Natural killer cell (primary cell): ENCODE data around the gene FNDC3B. TPM values are rescaled to one million over a fixed set of nuclear protein-coding genes. Genes with fewer than 3 reads are reported as not detected.

Experiments
- ATAC-seq, 3 donors: fragments of 150-1000 bp in 2 of 3; fragments of 200-7000 bp in 1 of 3; cut with Tn5 transposase; 1 replicate in 1 of 3; 2 replicates in 2 of 3; pipeline ENCODE4 v1.10.0; 2021; ENCODE audit warnings: mild to moderate bottlenecking in 2 of 3, moderate library complexity in 2 of 3
- DNase-seq, 2 donors: peaks; one replicate each; pipeline versions ENCODE4 v3.0.0 to v3.0.0-alpha.2; 2013 to 2021; ENCODE audit warnings: mixed read lengths in 1 of 2
- H3K27ac ChIP-seq: one replicate; pipeline ENCODE4 v1.5.1; 2013; ENCODE audit warnings: mild to moderate bottlenecking, low read length
- H3K27me3 ChIP-seq: one replicate; pipeline ENCODE4 v1.6.1; 2013; ENCODE audit warnings: low read length; ENCODE audit not compliant: control insufficient read depth, insufficient read depth
- H3K36me3 ChIP-seq: one replicate; pipeline ENCODE4 v1.6.1; 2013; ENCODE audit warnings: low read length; ENCODE audit not compliant: control insufficient read depth, insufficient read depth
- H3K4me1 ChIP-seq: one replicate; pipeline ENCODE4 v1.6.1; 2013; ENCODE audit warnings: low read length; ENCODE audit not compliant: control insufficient read depth, insufficient read depth
- H3K4me3 ChIP-seq: one replicate; pipeline ENCODE4 v1.5.1; 2013; ENCODE audit warnings: low read length
- H3K9me3 ChIP-seq: one replicate; pipeline ENCODE4 v1.6.1; 2013; ENCODE audit warnings: low read length; ENCODE audit not compliant: control insufficient read depth, insufficient read depth
- H3K27ac Mint-ChIP-seq, 2 donors: one replicate each; pipeline ENCODE4 v1.8.0; 2022; ENCODE audit warnings: mild to moderate bottlenecking in 2 of 2, mixed read lengths in 2 of 2, moderate library complexity in 1 of 2
- H3K27me3 Mint-ChIP-seq, 2 donors: one replicate each; pipeline ENCODE4 v1.8.0; 2022; ENCODE audit warnings: low read depth in 2 of 2, mixed read lengths in 2 of 2
- H3K36me3 Mint-ChIP-seq: one replicate; pipeline ENCODE4 v1.8.0; 2022; ENCODE audit warnings: mixed read lengths
- H3K4me1 Mint-ChIP-seq, 2 donors: one replicate each; pipeline ENCODE4 v1.8.0; 2022; ENCODE audit warnings: mixed read lengths in 2 of 2
- H3K4me3 Mint-ChIP-seq: one replicate; pipeline ENCODE4 v1.8.0; 2022; ENCODE audit warnings: mild to moderate bottlenecking, moderate library complexity, mixed read lengths
- H3K9me3 Mint-ChIP-seq, 2 donors: one replicate each; pipeline ENCODE4 v1.8.0; 2022; ENCODE audit warnings: mixed read lengths in 2 of 2
- WGBS: methylation state at CpG from one replicate; pipeline ENCODE4 v1.1.7; 2013; ENCODE audit warnings: missing lambda C conversion rate; ENCODE audit not compliant: insufficient coverage; 5-methylcytosine and 5-hydroxymethylcytosine counted together
- intact Hi-C: fragments of 100-400 bp; cut with micrococcal nuclease; formaldehyde crosslinking; loops from one replicate; pipeline ENCODE4 v1.14.2; 2022
- total RNA-seq, 4 donors: library from RNA; stranded (reverse); fragments of 120-200 nt in 1 of 4; gene quantifications; one replicate each; pipeline versions ENCODE4 v1.2.3 to v1.2.4, GENCODE V29; 2013 to 2022
- TF ChIP-seq, protein P1 (sequence below): fragments of 200-600 bp; IDR thresholded peaks from one replicate; pipeline ENCODE4 v1.8.0; 2022; ENCODE audit warnings: antibody characterized with exemption

FNDC3B gene
- total RNA-seq, 3 donors from 2014 or later (not counting 1 experiment from before 2014, with no cell fraction given) = 154 to 214 (median 206) TPM

DNA sequence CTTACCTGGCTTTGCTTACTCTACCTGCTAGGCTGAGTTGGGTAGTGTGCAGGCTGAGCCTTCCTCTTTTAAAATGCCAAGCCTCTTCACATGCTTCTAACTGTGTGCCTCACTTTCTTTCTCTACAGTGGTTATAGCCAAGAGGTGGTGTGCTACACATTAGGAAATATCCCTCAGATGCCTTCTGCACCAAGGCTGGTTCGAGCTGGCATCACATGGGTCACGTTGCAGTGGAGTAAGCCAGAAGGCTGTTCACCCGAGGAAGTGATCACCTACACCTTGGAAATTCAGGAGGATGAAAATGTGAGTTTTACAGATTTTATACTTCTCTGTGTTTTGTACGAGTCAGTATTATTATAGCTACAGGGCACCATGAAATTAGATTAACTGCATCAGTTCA is 291.0 kb downstream of the FNDC3B start:
- Mint-ChIP-seq H3K9me3 (no peaks in the 10 kb centered on the region), H3K36me3 (peaks cover 31% of the 10 kb centered on the region), H3K4me1 (peaks cover 16 to 26% of the 10 kb centered on the region in 2 donors), H3K27me3 (no peaks in the 10 kb centered on the region), H3K27ac (peak overlapping the region in 1 of 2 donors; percentile 32), H3K4me3 (no peak overlapping the region)
- H3K4me3 ChIP-seq = no peak overlapping the region
- no peak overlapping the region for H3K27ac ChIP-seq
- DNase-seq (no peak), ATAC-seq (no peak)
- H3K9me3 ChIP-seq = no peaks in the 10 kb centered on the region
- intact Hi-C loops = no loop called here
- peaks cover 41% of the 10 kb centered on the region for H3K36me3 ChIP-seq
- TF ChIP-seq, protein P1, sequence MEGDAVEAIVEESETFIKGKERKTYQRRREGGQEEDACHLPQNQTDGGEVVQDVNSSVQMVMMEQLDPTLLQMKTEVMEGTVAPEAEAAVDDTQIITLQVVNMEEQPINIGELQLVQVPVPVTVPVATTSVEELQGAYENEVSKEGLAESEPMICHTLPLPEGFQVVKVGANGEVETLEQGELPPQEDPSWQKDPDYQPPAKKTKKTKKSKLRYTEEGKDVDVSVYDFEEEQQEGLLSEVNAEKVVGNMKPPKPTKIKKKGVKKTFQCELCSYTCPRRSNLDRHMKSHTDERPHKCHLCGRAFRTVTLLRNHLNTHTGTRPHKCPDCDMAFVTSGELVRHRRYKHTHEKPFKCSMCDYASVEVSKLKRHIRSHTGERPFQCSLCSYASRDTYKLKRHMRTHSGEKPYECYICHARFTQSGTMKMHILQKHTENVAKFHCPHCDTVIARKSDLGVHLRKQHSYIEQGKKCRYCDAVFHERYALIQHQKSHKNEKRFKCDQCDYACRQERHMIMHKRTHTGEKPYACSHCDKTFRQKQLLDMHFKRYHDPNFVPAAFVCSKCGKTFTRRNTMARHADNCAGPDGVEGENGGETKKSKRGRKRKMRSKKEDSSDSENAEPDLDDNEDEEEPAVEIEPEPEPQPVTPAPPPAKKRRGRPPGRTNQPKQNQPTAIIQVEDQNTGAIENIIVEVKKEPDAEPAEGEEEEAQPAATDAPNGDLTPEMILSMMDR = no peak
- no peaks in the 10 kb centered on the region for H3K4me1 ChIP-seq
- 91% methylated on average over 4 of the region's 4 CpGs for WGBS
- H3K27me3 ChIP-seq = no peaks in the 10 kb centered on the region

DNA sequence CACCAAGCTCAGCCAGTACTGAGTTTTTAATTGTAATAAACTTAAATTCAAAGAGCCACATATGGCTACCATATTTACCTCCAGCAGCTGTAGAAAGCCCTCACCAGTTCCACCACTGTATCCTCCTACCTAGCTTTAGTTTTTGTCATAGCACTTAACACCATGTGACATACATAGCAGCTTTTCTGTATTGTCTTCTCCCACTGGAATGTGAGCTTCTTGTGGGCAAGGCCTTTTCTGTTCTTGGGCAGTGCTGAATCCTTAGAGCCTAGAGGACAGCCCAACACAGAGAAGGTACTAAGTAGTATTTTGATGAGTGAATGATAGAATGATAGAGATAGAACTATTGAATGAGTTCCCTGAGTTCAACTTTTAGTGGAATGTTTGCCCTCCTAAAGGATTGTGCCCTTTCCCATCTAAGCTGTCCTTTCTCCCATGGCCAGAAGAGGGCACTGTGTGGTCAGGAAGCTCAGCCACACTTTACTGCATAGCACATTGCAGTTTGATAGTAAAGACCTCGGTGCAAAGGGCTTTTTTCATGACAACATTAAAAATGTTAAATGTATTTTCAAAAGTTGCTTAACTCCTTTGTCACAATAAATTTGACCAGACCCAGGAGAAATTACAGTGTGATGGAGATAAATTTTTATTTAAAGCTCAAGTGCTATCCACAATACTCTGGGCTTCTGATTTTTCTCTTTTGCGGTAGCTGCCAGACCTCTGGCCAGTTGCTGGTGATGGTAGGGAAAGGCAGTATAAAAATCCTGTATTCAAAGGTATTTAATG is 293.1 kb downstream of the FNDC3B start:
- peak; percentile 92 to 97 (median 97) for ATAC-seq
- Mint-ChIP-seq H3K9me3 (no peaks in the 10 kb centered on the region), H3K27ac (peak overlapping the region; percentile 42 to 69), H3K36me3 (peaks cover 19% of the 10 kb centered on the region), H3K4me1 (peaks cover 16 to 17% of the 10 kb centered on the region in 2 donors), H3K27me3 (no peaks in the 10 kb centered on the region), H3K4me3 (no peak overlapping the region)
- DNase-seq = peak; percentile 38 to 77
- H3K4me1 ChIP-seq = no peaks in the 10 kb centered on the region
- no peaks in the 10 kb centered on the region for H3K9me3 ChIP-seq
- WGBS = 100% methylated on average over 1 of the region's 2 CpGs
- intact Hi-C loops = loop anchor here (1.0 to 2.0 kb wide), 2 partner anchors 144 to 334 kb away; no protein-coding TSS in a partner anchor
- H3K27me3 ChIP-seq = no peaks in the 10 kb centered on the region
- no peak overlapping the region for H3K27ac ChIP-seq
- TF ChIP-seq, protein P1 = peak; percentile 81
- peaks cover 57% of the 10 kb centered on the region for H3K36me3 ChIP-seq
- H3K4me3 ChIP-seq = no peak overlapping the region

DNA sequence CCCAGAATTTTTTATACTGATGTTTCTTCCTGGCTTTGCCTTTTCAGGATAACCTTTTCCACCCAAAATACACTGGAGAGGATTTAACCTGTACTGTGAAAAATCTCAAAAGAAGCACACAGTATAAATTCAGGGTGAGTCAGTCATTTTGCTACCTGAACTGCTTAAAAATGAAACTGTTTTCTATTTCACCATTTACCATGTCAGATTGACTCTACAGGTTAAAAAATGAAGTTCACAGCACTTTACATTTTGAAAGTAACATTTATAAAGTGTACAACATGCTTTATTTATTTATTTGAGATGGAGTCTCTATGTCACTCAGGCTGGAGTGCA is 293.6 kb downstream of the FNDC3B start:
- Mint-ChIP-seq H3K27ac (no peak overlapping the region), H3K36me3 (peaks cover 19% of the 10 kb centered on the region), H3K4me1 (peaks cover 11 to 16% of the 10 kb centered on the region in 2 donors), H3K9me3 (no peaks in the 10 kb centered on the region), H3K27me3 (no peaks in the 10 kb centered on the region), H3K4me3 (no peak overlapping the region)
- TF ChIP-seq, protein P1 = no peak
- H3K27ac ChIP-seq = no peak overlapping the region
- DNase-seq (no peak), ATAC-seq (no peak)
- no peaks in the 10 kb centered on the region for H3K4me1 ChIP-seq
- no peak overlapping the region for H3K4me3 ChIP-seq
- H3K27me3 ChIP-seq = no peaks in the 10 kb centered on the region
- H3K36me3 ChIP-seq = peaks cover 60% of the 10 kb centered on the region
- H3K9me3 ChIP-seq = no peaks in the 10 kb centered on the region
- intact Hi-C loops = loop anchor here (2.0 kb wide), 1 partner anchor 144 kb away; no protein-coding TSS in a partner anchor
